Measurements from ENCODE around the gene EDN2. TPM values are rescaled to one million over a fixed set of nuclear protein-coding genes. Genes with fewer than 3 reads are reported as not detected.

Gene EDN2
- total and polyA plus RNA-seq, 2 of the 8 experiments (the other 6 are each of a cell fraction or from before 2014, with no cell fraction given) = 0.32 to 0.39 TPM

DNA sequence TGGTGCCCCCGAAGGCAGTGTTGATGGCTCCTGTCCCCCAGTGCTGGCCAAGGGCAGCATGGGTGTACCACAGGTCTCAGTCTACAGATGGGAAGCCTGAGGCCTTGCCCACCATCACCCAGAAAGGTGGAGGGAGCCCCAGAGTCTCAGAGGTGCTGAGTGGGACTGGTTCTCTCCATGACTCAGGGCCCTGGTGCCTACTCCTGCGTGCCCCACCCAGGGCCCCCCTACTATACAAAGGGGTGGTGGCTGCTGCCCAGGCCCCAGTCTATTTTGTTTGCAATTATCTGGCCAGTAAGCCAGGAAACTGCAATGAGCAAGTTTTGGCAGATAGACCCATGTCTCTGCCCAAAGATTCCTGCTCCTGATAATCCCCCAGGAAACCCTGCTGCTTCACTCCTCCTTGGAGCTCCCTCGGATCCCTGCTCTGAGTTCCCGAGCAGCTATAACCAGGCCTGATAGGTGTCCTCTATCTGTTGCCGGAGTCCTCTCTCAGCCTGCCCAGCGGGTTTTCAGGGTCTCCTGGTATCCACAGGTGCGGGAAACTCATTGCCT, 41.7 kb downstream of the EDN2 start (continued):
- TF ChIP-seq KDM4A (IDR thresholded peaks at IDR 0.05; ENCODE audit: low read depth, low read length, severe bottlenecking) (no peak), NRF1 (IDR thresholded peaks at IDR 0.05; ENCODE audit: low read depth, low read length) (no peak), SP4 (IDR thresholded peaks at IDR 0.05; ENCODE audit: low read length) (no peak), CBX8 (IDR thresholded peaks at IDR 0.05; ENCODE audit: borderline replicate concordance, low read depth, low read length) (no peak), KDM5A (IDR thresholded peaks at IDR 0.05; ENCODE audit: low read length) (no peak), CBX5 (IDR thresholded peaks at IDR 0.05; ENCODE audit: low read depth, low read length) (no peak)
- TF ChIP-seq, protein P1, sequence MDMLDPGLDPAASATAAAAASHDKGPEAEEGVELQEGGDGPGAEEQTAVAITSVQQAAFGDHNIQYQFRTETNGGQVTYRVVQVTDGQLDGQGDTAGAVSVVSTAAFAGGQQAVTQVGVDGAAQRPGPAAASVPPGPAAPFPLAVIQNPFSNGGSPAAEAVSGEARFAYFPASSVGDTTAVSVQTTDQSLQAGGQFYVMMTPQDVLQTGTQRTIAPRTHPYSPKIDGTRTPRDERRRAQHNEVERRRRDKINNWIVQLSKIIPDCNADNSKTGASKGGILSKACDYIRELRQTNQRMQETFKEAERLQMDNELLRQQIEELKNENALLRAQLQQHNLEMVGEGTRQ (IDR thresholded peaks at IDR 0.05; ENCODE audit: low read length) = no peak
